Spleen (tissue), 11 donors: ENCODE results near the gene EAF1. TPM values are rescaled to one million over a fixed set of nuclear protein-coding genes. Genes with fewer than 3 reads are reported as not detected.
A peak's percentile ranks its signal among the peaks of the same experiment; 100 is the strongest.
"Not testable (repeated sequence)": the region's sequence is repeated elsewhere in the genome, so short reads cannot be mapped to it uniquely, and the experiment has no call there.

Experiments
- DNase-seq: peaks from one replicate; pipeline ENCODE4 v3.0.0-alpha.2; 2020
- H3K27ac ChIP-seq, 8 donors: fragments of 200-600 bp; sonication (generic) in 7 of 8; 1 replicate in 4 of 8; 2 replicates in 4 of 8; pipeline versions ENCODE4 v1.5.0 to v1.8.0; 2016 to 2021; ENCODE audit warnings: inconsistent platforms in 4 of 8, mild to moderate bottlenecking in 4 of 8, moderate library complexity in 1 of 8
- H3K27me3 ChIP-seq, 7 donors: fragments of 200-600 bp; sonication (generic) in 6 of 7; replicated peaks in 1 of 7; 1 replicate in 4 of 7; 2 replicates in 3 of 7; pipeline versions ENCODE4 v1.5.0 to v1.8.0; 2016 to 2021; ENCODE audit warnings: inconsistent platforms in 3 of 7, mild to moderate bottlenecking in 1 of 7
- H3K36me3 ChIP-seq, 6 donors: fragments of 200-600 bp; sonication (generic) in 5 of 6; 1 replicate in 4 of 6; 2 replicates in 2 of 6; pipeline versions ENCODE4 v1.5.0 to v1.8.0; 2016 to 2021; ENCODE audit warnings: inconsistent platforms in 2 of 6
- H3K4me1 ChIP-seq, 6 donors: fragments of 200-600 bp; sonication (generic) in 5 of 6; 1 replicate in 3 of 6; 2 replicates in 3 of 6; pipeline versions ENCODE4 v1.5.0 to v1.8.0; 2016 to 2021; ENCODE audit warnings: inconsistent platforms in 3 of 6
- H3K4me3 ChIP-seq, 8 donors: fragments of 200-600 bp; sonication (generic) in 7 of 8; 1 replicate in 4 of 8; 2 replicates in 4 of 8; pipeline versions ENCODE4 v1.5.0 to v1.8.0; 2016 to 2021; ENCODE audit warnings: inconsistent platforms in 4 of 8, mild to moderate bottlenecking in 4 of 8, moderate library complexity in 2 of 8
- H3K9me3 ChIP-seq, 8 donors: fragments of 200-600 bp; sonication (generic) in 7 of 8; 1 replicate in 4 of 8; 2 replicates in 4 of 8; pipeline versions ENCODE4 v1.5.0 to v1.8.0; 2016 to 2021; ENCODE audit warnings: inconsistent platforms in 4 of 8
- POLR2A ChIP-seq, 3 donors: fragments of 450-650 bp; IDR thresholded peaks; one replicate each; pipeline ENCODE4 v1.5.1; 2017; ENCODE audit warnings: antibody characterized with exemption in 3 of 3, mild to moderate bottlenecking in 1 of 3
- POLR2AphosphoS5 ChIP-seq, 3 donors: sonication (generic); formaldehyde crosslinking; IDR thresholded peaks; one replicate each; pipeline ENCODE4 v1.5.1; 2017; ENCODE audit warnings: antibody characterized with exemption in 3 of 3
- WGBS, 5 donors: extraction: QIAGEN DNeasy Blood & Tissue Kit in 3 of 5; methylation state at CpG; one replicate each; pipeline versions ENCODE4 v1.1.5 to v1.1.7; 2013 to 2018; 5-methylcytosine and 5-hydroxymethylcytosine counted together
- intact Hi-C: fragments of 100-400 bp; cut with DNase I; formaldehyde crosslinking; loops from one replicate; pipeline ENCODE4 v1.15.0; 2023; ENCODE audit warnings: low total_unique reads
- polyA plus RNA-seq, 3 donors: library from polyadenylated mRNA; stranded (reverse); fragments of 200-250 nt; gene quantifications; one replicate each; pipeline ENCODE4 v1.2.1, GENCODE V29; 2013
- total RNA-seq, 7 donors: library from RNA; depleted of rRNA in 3 of 7; stranded (reverse); fragments of >200 nt in 3 of 7; fragmentation: NEBNext Ultra II Directional in 4 of 7; extraction: Animal tissue kit (Norgen Biotek cat#: 25700) in 4 of 7; gene quantifications; one replicate each; pipeline versions ENCODE4 v1.1.0 to v1.2.1, GENCODE V29; 2016 to 2021
- TF ChIP-seq, protein P1 (sequence below), 11 experiments: fragments of 200-600 bp in 7 of 11; fragments of 450-650 bp in 4 of 11; sonication (generic) in 4 of 11; IDR thresholded peaks in 8 of 11; conservative IDR thresholded peaks in 3 of 11; 1 replicate in 7 of 11; 2 replicates in 4 of 11; pipeline versions ENCODE4 v1.4.0 to v1.8.0; 2016 to 2021; ENCODE audit warnings: antibody characterized with exemption in 11 of 11, inconsistent platforms in 4 of 11, mild to moderate bottlenecking in 1 of 11
- donor health status: healthy with polysubstance abuse.
- donor health status: DM: no; HTN: no; CAD: no; lungs with moderate emphysema.
- donor health status: DM: no; HTN: no; CAD: no.
- donor health status: Bipolar disorder and iron deficiency.
- donor health status: healthy.
- donor health status: DM: no; HTN: no; CAD: no.
- donor health status: DM: yes; HTN: yes; CAD: no.

Gene EAF1
- total and polyA plus RNA-seq, 10 donors, result 3.0 to 40.8 (median 22.4) TPM

DNA sequence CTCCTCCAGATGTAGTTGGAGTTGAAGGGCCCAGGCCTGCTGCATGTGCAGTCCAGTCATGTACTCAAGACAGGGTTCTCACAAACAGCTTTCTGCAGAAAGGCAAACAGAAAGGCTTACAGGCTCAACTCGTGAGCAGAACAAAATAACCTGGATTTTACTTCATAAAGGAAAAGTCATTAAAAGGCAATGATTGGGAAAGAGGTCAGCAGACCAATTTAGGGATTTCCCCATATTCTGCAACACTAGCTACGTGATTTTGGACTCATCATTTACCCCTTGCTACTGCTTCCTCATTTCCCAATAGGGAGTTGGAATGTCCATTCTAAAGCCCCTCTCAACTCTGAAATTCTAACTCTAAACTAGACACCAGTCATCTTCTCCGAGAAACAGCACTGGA is 18.2 kb upstream of the EAF1 start:
- H3K4me1 ChIP-seq, result peaks cover 0 to 26% (median 6%) of the 10 kb centered on the region in 6 donors
- intact Hi-C loops, result no loop called here
- no peak for DNase-seq
- peak overlapping the region in 1 of 8 donors; percentile 22 for H3K27ac ChIP-seq
- TF ChIP-seq, protein P1, sequence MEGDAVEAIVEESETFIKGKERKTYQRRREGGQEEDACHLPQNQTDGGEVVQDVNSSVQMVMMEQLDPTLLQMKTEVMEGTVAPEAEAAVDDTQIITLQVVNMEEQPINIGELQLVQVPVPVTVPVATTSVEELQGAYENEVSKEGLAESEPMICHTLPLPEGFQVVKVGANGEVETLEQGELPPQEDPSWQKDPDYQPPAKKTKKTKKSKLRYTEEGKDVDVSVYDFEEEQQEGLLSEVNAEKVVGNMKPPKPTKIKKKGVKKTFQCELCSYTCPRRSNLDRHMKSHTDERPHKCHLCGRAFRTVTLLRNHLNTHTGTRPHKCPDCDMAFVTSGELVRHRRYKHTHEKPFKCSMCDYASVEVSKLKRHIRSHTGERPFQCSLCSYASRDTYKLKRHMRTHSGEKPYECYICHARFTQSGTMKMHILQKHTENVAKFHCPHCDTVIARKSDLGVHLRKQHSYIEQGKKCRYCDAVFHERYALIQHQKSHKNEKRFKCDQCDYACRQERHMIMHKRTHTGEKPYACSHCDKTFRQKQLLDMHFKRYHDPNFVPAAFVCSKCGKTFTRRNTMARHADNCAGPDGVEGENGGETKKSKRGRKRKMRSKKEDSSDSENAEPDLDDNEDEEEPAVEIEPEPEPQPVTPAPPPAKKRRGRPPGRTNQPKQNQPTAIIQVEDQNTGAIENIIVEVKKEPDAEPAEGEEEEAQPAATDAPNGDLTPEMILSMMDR (IDR thresholded peaks at IDR 0.05 in 8 of 11, conservative IDR thresholded peaks at IDR 0.05 in 3 of 11), result no peak
- no peak for TF ChIP-seq POLR2A (IDR thresholded peaks at IDR 0.05)
- no peak for TF ChIP-seq POLR2AphosphoS5 (IDR thresholded peaks at IDR 0.05)
- 48 to 86% (median 74%) methylated on average over 3 of the region's 3 CpGs for WGBS, 5 donors
- H3K36me3 ChIP-seq, result peaks cover 6 to 64% (median 36%) of the 10 kb centered on the region in 6 donors
- H3K9me3 ChIP-seq, result no peaks in the 10 kb centered on the region
- no peaks in the 10 kb centered on the region for H3K27me3 ChIP-seq
- no peak overlapping the region for H3K4me3 ChIP-seq

DNA sequence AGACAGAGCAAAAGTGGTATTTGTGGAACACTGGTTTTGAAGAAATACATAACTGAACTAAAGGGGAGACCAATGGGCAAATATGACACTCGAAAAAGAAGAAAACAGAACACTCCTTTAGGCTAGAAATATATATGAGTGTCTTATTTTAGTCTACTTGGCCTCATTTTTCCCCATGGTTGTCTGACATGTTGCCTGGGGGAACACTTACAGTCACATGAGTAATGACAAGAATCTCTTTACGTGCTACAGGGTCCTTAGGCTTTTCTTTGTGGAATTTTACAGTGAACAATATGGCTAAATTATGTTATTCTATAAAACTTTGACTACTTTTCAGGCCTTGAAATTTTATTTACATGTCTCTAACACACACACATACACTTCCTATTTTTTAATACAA is 17.6 kb upstream of the EAF1 start:
- peaks cover 6 to 69% (median 42%) of the 10 kb centered on the region in 6 donors for H3K36me3 ChIP-seq
- DNase-seq, result no peak
- H3K27ac ChIP-seq, result no peak overlapping the region
- intact Hi-C loops, result no loop called here
- no peak for TF ChIP-seq POLR2AphosphoS5 (IDR thresholded peaks at IDR 0.05)
- TF ChIP-seq, protein P1 (IDR thresholded peaks at IDR 0.05 in 8 of 11, conservative IDR thresholded peaks at IDR 0.05 in 3 of 11), result no peak
- no peak for TF ChIP-seq POLR2A (IDR thresholded peaks at IDR 0.05)
- 89 to 100% (median 99%) methylated on average over 2 of the region's 2 CpGs for WGBS, 5 donors
- no peaks in the 10 kb centered on the region for H3K9me3 ChIP-seq
- H3K27me3 ChIP-seq, result no peaks in the 10 kb centered on the region
- no peak overlapping the region for H3K4me3 ChIP-seq
- H3K4me1 ChIP-seq, result peaks cover 0 to 21% (median 5%) of the 10 kb centered on the region in 6 donors

DNA sequence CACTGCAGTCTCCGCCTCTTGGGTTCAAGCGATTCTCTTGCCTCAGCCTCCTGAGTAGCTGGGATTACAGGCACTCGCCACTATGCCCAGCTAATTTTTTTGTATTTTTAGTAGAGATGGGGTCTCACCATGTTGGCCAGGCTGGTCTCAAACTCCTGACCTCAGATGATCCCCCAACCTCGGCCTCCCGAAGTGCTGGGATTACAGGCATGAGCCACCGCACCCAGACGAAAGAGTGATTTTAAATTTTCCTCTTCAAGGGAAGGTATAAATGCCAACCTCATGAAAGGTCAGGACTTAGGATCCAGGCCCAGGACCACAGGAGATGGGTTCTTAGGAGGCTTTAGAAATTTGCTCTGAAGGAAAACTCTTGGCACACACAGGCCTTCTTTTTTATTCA is 16.4 kb upstream of the EAF1 start:
- DNase-seq, H3K9me3 ChIP-seq, H3K4me1 ChIP-seq, intact Hi-C loops, H3K4me3 ChIP-seq, H3K27ac ChIP-seq, H3K27me3 ChIP-seq: not testable (repeated sequence)
- H3K36me3 ChIP-seq, result peaks cover 6 to 81% (median 52%) of the 10 kb centered on the region in 6 donors
- 92 to 98% (median 95%) methylated on average over 7 of the region's 7 CpGs for WGBS, 5 donors

DNA sequence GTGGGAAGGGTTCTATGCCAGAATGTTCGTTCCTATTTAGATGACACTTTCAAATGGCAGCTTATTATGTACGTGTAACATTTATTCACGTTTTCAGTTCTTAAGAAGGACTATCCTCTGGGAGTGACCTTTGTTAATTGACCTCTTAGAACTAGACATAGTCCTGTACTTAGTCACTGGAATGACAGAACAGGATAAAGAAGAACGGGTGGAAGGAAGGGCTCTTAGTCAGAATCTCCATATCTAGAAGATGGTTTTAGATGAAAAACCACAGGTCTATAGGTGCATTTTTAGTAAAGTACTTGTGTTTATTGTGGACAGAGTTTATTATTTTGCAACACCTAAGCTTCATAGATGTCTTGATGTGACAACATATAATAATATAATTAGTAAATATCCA is 6.5 kb upstream of the EAF1 start:
- no peaks in the 10 kb centered on the region for H3K9me3 ChIP-seq
- 77 to 89% (median 81%) methylated on average over 4 of the region's 4 CpGs for WGBS, 5 donors
- intact Hi-C loops, result no loop called here
- no peak overlapping the region for H3K27ac ChIP-seq
- peaks cover 0 to 90% (median 47%) of the 10 kb centered on the region in 6 donors for H3K36me3 ChIP-seq
- no peak for DNase-seq
- TF ChIP-seq POLR2A (IDR thresholded peaks at IDR 0.05) (no peak), POLR2AphosphoS5 (IDR thresholded peaks at IDR 0.05) (no peak)
- TF ChIP-seq, protein P1 (IDR thresholded peaks at IDR 0.05 in 8 of 11, conservative IDR thresholded peaks at IDR 0.05 in 3 of 11), result no peak
- peaks cover 5 to 29% (median 11%) of the 10 kb centered on the region in 6 donors for H3K4me1 ChIP-seq
- H3K4me3 ChIP-seq, result no peak overlapping the region
- H3K27me3 ChIP-seq, result no peaks in the 10 kb centered on the region
